ENCODE measurements around the gene LTV1.

LTV1 gene

DNA sequence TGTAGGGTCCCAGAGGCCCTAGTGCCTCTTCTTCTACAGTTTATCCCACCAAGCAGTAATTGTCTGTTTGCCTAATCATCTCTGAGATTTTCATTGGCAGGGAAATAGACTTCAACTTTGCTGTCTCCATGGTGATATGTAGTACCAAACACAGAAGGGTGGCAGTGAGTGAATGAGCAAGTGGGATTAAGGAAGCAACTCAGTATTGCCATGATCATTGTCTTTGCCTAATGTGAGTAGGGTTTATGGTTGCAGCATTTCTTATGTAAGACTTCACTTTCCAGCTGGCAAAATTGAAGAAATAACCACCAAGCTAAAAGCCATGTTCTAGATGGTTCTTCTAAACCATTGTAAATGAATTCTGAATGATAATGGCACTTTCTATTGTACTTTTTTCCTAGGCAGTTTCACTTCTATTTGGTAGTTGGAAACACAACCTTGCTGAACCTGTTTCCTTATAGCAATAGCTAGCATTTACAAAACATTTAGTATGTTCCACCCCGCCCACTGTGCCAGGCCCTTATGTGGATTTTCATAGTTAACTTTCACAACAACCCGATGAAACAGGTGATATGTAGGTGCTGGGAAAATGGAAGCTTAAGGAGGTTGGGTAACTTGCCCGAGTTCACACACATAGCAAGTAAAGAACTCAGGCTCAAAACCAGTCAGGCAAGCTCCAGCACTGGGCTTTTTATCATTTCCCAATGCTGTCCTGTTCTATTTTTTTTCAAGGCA is 53.2 kb downstream of the LTV1 start:
- no peak for DNase-seq

DNA sequence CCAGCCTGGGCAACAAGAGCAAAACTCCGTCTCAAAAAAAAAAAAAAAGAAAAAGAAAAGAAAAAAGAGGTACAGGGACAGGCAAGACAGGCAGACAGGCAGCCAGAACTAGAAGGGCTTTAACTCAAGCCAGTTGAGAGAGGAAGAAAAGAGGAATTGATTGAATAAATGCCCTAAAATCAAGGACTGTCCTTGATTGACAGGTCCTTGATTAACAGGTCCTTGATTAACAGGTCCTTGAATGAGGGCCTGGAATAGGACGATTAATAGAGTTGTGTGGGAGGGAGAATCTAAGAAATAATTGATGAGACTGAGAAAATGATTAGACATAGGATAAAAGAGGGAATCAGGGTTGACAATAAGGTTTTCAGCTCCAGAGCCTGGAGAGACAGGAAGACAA is 57.2 kb downstream of the LTV1 start:
- DNase-seq, result no peak

DNA sequence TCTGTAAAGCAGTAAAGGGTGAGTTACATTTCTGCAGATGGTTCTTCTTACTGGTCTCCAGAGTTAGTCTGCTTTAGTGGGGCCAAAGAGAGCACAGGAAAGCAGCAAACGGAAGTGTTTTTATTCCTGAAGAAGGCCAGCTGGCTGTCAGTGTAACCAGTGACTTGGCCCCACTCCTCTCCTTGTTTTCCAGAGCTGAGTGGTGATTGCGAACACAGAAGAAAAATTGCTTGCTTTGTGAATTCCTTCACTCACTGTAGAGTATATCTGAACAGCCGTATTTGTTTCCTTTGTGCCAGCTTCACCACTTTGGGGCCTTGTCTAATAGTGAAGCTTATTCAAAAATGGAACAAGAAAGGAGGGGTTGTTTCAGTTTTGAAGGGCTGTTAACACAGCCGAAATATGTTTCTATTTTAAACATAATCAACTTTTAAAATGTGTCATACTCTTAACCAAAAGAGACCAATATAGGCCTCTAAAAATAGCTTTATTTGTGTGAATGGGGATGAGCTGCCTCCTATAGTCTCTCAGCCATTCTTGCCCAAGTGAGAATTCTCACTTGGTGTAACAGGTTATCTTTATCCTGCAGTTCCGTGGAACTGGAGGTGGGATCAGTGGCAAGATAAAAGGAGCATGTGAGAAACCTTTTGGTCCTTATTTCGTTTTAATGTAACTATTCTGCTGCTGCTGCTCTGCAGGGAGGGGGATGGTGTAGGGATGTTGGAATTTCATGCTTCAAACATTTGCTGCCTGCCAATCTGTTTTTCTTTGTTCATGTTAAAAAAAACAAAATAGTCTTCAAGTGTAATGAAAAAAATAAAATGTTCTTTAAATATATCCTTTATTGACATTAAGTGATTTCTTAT is 59.0 kb downstream of the LTV1 start:
- DNase-seq, result no peak

DNA sequence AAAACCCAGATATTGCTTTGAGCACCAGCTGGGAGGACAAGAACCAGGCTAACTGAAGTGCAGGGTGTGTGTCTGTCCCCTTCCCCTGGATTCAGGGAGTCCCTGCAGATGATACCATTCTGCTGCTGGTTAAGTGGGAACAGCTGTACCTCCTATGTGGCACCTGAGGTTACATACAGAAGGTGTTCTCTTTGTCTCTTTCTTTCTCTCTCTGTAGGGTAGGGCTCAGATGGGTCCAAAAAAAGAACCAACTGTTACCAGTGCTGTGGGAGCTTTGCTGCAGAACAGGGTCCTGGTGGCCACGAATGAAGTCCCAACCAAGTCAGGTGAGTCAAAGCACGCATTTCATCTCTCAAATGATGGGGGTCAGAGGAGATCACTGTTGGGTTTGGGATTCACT is 59.7 kb downstream of the LTV1 start:
- no peak for DNase-seq

DNA sequence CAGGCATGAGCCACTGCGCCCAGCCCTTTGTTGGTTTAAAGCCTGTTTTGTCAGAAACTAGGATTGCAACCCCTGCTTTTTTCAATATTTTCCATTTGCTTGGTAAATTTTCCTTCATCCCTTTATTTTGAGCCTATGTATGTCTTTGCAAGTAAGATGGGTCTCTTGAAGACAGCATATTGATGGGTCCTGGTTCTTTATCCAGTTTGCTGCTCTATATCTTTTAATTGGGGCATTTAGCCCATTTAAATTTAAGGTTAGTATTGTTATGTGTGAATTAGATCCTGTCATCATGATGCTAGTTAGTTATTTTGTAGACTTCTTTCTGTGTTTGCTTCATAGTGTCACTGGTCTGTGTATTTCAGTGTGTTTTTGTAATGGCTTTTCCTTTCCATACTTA is 67.9 kb downstream of the LTV1 start:
- no peak for DNase-seq

DNA sequence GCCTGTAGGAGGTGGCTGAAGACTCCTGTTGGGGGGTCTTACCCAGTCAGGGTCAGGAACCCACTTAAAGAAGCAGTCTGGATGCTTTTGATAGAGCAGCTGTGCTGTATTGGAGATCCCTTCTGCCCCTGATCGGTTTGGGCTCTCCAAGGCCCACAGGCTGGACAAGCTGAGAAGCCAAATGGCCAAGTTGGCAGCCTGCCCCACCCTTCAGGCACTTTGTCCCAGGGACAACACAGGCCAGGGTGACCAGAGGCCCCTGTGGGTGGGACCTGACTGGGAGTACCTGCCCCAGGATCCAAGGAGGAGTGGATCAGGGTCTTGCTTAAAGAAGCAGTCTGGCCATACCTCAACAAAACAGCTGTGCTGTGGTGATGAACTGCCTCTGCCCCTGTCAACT is 69.5 kb downstream of the LTV1 start:
- no peak for DNase-seq
